HG02642 (cell line): ENCODE results near the gene C10orf95.

ENCODE experiments used
- ATAC-seq: cut with Tn5 transposase; IDR thresholded peaks from one replicate; pipeline ENCODE4 v1.9.1; 2021; ENCODE audit warnings: mild to moderate bottlenecking; ENCODE audit not compliant: unreplicated experiment, poor library complexity

The C10orf95 gene

DNA sequence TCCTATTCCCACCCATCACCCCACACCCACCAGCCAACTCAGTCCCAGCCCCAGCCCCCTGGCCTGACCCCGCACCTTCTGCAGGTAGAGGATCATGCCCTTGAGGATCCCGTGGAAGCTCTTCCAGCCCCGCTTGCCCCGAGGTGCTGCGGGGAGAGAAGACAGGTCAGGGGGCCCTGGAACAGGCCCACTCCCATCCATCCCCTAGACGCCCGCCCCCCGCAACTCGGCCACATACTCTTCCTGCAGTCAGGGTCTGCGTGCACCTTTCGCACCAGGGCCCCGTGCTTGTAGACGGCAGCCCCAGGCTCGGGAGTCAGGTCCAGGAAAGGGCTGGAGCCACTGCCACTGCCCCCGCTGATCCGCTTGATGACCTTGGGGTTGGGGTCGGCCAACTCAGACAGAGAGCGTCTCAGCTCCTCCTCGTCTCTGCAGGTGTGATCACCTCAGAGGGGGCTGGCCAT, 46.2 kb downstream of the C10orf95 start:
- no peak for ATAC-seq

DNA sequence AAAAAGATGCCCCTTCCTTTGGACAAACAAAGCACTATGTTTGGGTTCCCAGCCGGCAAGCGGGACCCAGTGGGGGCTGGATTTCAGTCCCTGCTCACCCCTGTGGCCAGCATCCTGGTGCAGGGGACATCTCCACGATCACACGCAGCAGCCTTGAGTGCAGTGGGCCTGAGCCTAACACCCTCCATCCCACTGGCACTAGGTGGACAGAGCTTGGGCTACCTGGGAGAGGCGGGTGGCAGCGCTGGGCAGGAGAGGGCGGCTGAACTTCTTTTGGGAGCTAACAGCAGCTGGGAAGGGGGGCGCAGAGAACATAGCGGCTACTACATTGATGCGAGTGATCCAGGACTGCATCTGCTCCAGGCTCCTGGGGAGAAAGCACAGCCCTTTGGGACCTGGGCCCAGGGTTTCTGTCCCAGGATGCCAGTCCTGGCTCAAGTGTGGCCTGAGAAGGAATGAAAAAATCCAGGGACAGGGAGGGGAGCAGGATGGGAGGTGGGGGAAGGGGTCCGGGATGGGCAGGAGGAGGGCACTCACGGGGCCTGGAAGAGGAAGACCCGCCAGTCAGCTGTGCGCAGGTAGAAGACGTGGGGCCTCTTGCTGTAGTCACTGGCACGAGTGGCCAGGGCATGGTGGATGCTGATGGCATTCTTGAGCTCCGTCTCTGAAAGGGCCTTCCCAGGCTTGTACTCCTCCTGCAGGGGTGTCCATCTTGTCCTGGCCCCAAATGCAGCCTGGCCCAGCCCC, 46.8 kb downstream of the C10orf95 start:
- ATAC-seq: no peak

DNA sequence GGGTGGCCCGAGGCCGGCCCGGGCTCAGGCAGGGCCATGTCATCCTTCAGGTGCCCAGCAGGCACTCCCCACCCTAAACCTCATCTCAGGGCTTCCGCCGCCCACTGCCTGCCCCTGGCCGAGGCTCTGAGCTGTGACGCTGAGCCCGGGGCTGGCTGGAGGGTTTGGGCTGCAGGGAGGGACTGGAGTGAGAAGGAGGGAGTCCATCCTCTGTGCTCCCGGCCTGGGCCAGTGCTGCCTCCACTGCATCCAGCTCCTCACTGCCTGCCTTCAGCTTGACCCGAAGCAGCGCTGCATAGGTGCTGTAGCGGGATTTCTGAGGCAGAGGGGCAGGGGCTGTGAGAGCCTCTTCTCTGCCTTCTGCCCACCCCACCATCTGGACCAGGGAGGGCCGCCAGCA, 48.2 kb downstream of the C10orf95 start:
- ATAC-seq: no peak

DNA sequence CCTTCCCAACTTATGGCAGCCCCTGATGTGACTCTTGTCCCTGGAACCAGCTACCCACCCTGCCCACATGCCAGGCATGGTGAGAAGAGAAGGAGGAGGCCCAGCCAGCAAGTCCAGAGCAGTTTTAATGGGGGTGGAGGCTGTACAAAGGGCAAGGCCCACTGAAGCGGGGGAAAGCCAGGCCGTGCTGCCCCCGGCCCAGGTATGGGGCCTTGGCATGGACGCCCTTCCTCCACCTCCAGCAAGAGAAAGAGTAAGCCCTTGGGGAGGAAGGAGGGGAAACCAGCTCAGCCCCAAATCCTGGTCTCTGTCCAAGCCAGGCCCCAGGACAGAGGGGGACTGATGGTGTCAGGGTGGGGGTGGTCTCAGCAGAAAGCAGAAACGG, 48.8 kb downstream of the C10orf95 start:
- ATAC-seq: no peak

DNA sequence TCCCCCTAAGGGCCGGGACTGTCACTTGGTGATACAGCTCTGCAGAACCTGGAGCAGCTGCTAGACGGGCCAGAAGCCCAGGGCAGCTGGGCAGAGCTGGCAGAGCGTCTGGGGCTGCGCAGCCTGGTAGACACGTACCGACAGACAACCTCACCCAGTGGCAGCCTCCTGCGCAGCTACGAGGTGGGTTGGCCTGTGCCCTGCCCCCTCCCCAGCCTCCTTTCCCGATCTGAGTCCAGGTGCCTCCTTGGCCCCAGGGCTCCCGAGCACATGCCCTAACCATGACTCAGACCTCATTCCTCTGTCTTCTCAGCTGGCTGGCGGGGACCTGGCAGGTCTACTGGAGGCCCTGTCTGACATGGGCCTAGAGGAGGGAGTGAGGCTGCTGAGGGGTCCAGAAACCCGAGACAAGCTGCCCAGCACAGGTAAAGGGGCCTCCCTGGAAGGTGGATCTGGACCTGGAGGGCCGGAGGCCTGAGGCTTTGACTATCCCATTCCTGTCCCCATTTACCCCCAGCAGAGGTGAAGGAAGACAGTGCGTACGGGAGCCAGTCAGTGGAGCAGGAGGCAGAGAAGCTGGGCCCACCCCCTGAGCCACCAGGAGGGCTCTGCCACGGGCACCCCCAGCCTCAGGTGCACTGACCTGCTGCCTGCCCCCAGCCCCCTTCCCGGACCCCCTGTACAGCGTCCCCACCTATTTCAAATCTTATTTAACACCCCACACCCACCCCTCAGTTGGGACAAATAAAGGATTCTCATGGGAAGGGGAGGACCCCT, 49.4 kb downstream of the C10orf95 start:
- ATAC-seq: no peak

DNA sequence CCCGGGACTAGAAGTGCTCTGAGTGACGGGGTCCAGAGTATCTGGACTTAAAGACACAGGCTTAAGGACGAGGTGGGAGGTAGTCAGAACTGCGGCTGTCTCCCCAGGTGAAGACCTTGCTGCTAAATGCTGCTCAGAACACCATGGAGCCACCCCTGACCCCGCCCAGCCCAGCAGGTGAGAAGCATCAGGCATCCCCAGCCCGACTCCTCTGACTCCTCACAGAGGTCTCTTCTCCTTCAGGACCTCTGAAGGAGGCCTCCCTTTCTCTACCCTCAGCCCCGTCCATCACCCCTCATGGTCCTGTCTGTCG, 50.0 kb downstream of the C10orf95 start:
- ATAC-seq: no peak

DNA sequence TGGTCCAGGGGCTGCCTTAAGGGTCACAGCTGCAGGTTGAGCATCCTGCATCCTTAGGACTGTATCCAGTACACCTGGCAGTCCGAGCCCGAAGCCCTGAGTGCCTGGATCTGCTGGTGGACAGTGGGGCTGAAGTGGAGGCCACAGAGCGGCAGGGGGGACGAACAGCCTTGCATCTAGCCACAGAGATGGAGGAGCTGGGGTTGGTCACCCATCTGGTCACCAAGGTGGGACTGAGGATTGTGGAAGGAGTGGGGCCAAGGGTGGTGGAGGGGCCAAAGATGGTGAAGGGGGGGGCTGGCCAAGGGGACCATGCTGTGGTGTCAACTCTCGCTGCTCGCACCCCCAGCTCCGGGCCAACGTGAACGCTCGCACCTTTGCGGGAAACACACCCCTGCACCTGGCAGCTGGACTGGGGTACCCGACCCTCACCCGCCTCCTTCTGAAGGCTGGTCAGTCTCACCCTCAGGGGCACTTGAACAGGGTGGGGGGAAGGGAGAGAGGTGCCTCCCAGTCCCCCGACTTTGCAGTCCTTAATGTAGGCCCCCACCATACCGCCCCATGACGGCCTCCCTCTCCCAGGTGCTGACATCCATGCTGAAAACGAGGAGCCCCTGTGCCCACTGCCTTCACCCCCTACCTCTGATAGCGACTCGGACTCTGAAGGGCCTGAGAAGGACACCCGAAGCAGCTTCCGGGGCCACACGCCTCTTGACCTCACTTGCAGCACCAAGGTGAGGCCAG, 50.6 kb downstream of the C10orf95 start:
- no peak for ATAC-seq

DNA sequence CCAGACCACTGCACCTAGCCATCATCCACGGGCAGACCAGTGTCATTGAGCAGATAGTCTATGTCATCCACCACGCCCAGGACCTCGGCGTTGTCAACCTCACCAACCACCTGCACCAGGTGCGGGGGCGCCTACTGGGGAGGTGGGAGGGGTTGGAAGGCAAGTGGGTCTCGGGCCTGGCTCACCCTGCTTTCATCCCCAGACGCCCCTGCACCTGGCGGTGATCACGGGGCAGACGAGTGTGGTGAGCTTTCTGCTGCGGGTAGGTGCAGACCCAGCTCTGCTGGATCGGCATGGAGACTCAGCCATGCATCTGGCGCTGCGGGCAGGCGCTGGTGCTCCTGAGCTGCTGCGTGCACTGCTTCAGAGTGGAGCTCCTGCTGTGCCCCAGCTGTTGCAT, 51.3 kb downstream of the C10orf95 start:
- no peak for ATAC-seq
